ENCODE measurements around the gene CHD1. TPM values are rescaled to one million over a fixed set of nuclear protein-coding genes. Genes with fewer than 3 reads are reported as not detected.

The CHD1 gene
- 10 to 100 TPM; 84.0 to 85.9 TPM for total RNA-seq

GRCh38 chr5:98928873-98929709 is at the start of gene CHD1:
TSS of gene CHD1 (minus strand) at chr5:98929007. CDS start at chr5:98926386, 2,621 bp downstream.

Small RNAs within 50 kb of the gene (small RNA-seq; reads per million reads assigned to genes)
- gene RF00019 (0 reads per million in 2 donors), gene RNU6-402P (0 reads per million in 2 donors)

Other genes starting within 250 kb of the CHD1 start
- gene RGMB, start 155.3 kb downstream of the CHD1 start, total RNA-seq: 10 to 100 TPM; 24.0 to 50.2 TPM